Activated naive CD8-positive, alpha-beta T cell treated with anti-CD3 and anti-CD28 coated beads, Interleukin-2, amount 10 ng/mL, durations not matched to agents 7 days and 5 days (primary cell): ENCODE measurements around the gene SHC4. TPM values are rescaled to one million over a fixed set of nuclear protein-coding genes. Genes with fewer than 3 reads are reported as not detected.

Experiments used
- ATAC-seq: fragments of 150-1000 bp; cut with Tn5 transposase; one replicate; pipeline ENCODE4 v1.10.0; 2021; ENCODE audit warnings: low read depth, moderate library complexity
- POLR2A ChIA-PET: fragments of 350-600 bp; sonication (Branson Sonifier 250); formaldehyde crosslinking; loops from one replicate; lab custom pipeline; 2021; ENCODE audit warnings: antibody characterized with exemption; lab: Charles Lee
- DNase-seq: peaks from one replicate; pipeline ENCODE4 v3.0.0; 2021
- H3K27ac Mint-ChIP-seq: one replicate; pipeline ENCODE4 v1.8.0; 2022; ENCODE audit warnings: mild to moderate bottlenecking, mixed read lengths
- H3K27me3 Mint-ChIP-seq: one replicate; pipeline ENCODE4 v1.8.0; 2022; ENCODE audit warnings: mild to moderate bottlenecking, moderate library complexity, mixed read lengths
- H3K36me3 Mint-ChIP-seq: one replicate; pipeline ENCODE4 v1.8.0; 2021; ENCODE audit warnings: mild to moderate bottlenecking, mixed read lengths
- H3K4me1 Mint-ChIP-seq: one replicate; pipeline ENCODE4 v1.8.0; 2021; ENCODE audit warnings: mixed read lengths
- H3K4me3 Mint-ChIP-seq: one replicate; pipeline ENCODE4 v1.8.0; 2022; ENCODE audit warnings: mild to moderate bottlenecking, moderate library complexity, mixed read lengths
- H3K9me3 Mint-ChIP-seq: one replicate; pipeline ENCODE4 v1.8.0; 2021; ENCODE audit warnings: mixed read lengths
- total RNA-seq, 2 experiments: library from RNA; stranded (reverse); gene quantifications; one replicate each; pipeline ENCODE4 v1.2.3, GENCODE V29; 2021

SHC4 gene
- total RNA-seq, 2 experiments from 2014 or later, result 0.23 to 0.47 TPM

- ATAC-seq (no peak), DNase-seq (no peak)
- no peaks in the 10 kb centered on the region for H3K27me3 Mint-ChIP-seq
- H3K9me3 Mint-ChIP-seq, result no peaks in the 10 kb centered on the region
- H3K4me1 Mint-ChIP-seq, result no peaks in the 10 kb centered on the region
- no peak overlapping the region for H3K27ac Mint-ChIP-seq
- no peak overlapping the region for H3K4me3 Mint-ChIP-seq
- POLR2A ChIA-PET, result no interaction called here
- no peaks in the 10 kb centered on the region for H3K36me3 Mint-ChIP-seq
These were observed 59.0 kb downstream of the SHC4 start for GRCh38 chr15:48904758-48905157.

- H3K36me3 Mint-ChIP-seq, result no peaks in the 10 kb centered on the region
- no peak overlapping the region for H3K4me3 Mint-ChIP-seq
- H3K27me3 Mint-ChIP-seq, result peaks cover 14% of the 10 kb centered on the region
- peaks cover 5% of the 10 kb centered on the region for H3K4me1 Mint-ChIP-seq
- POLR2A ChIA-PET, result no interaction called here
- no peaks in the 10 kb centered on the region for H3K9me3 Mint-ChIP-seq
- H3K27ac Mint-ChIP-seq, result no peak overlapping the region
- DNase-seq (no peak), ATAC-seq (no peak)
These were observed 63.9 kb downstream of the SHC4 start for GRCh38 chr15:48899793-48900192.

GRCh38 chr15:48898446-48898845 is 65.3 kb downstream of the SHC4 start:
- peaks cover 20% of the 10 kb centered on the region for H3K27me3 Mint-ChIP-seq
- peaks cover 5% of the 10 kb centered on the region for H3K4me1 Mint-ChIP-seq
- POLR2A ChIA-PET, result no interaction called here
- no peak overlapping the region for H3K27ac Mint-ChIP-seq
- H3K4me3 Mint-ChIP-seq, result peak overlapping the region; percentile 3
- H3K36me3 Mint-ChIP-seq, result no peaks in the 10 kb centered on the region
- ATAC-seq (no peak), DNase-seq (no peak)
- H3K9me3 Mint-ChIP-seq, result no peaks in the 10 kb centered on the region

- DNase-seq, result no peak
- Mint-ChIP-seq H3K4me3 (peak overlapping the region; percentile 3), H3K4me1 (peaks cover 5% of the 10 kb centered on the region), H3K27me3 (peaks cover 24% of the 10 kb centered on the region), H3K27ac (no peak overlapping the region), H3K9me3 (no peaks in the 10 kb centered on the region), H3K36me3 (no peaks in the 10 kb centered on the region)
- POLR2A ChIA-PET, result no interaction called here
- no peak for ATAC-seq
These were observed 65.7 kb downstream of the SHC4 start for GRCh38 chr15:48898032-48898431.

GRCh38 chr15:48896869-48897814 is 66.6 kb downstream of the SHC4 start:
- peaks cover 5% of the 10 kb centered on the region for H3K4me1 Mint-ChIP-seq
- no peak for DNase-seq
- no peak for ATAC-seq
- H3K27me3 Mint-ChIP-seq, result peaks cover 29% of the 10 kb centered on the region
- no peaks in the 10 kb centered on the region for H3K36me3 Mint-ChIP-seq
- H3K9me3 Mint-ChIP-seq, result no peaks in the 10 kb centered on the region
- POLR2A ChIA-PET, result no interaction called here
- H3K27ac Mint-ChIP-seq, result no peak overlapping the region
- no peak overlapping the region for H3K4me3 Mint-ChIP-seq

- H3K4me3 Mint-ChIP-seq, result no peak overlapping the region
- no peak overlapping the region for H3K27ac Mint-ChIP-seq
- no peak for DNase-seq
- no peak for ATAC-seq
- POLR2A ChIA-PET, result no interaction called here
- peaks cover 4% of the 10 kb centered on the region for H3K4me1 Mint-ChIP-seq
- H3K36me3 Mint-ChIP-seq, result no peaks in the 10 kb centered on the region
- H3K27me3 Mint-ChIP-seq, result peaks cover 33% of the 10 kb centered on the region
- no peaks in the 10 kb centered on the region for H3K9me3 Mint-ChIP-seq
These were observed 70.4 kb downstream of the SHC4 start for GRCh38 chr15:48893311-48893710.

GRCh38 chr15:48891232-48891765 is 72.4 kb downstream of the SHC4 start:
- POLR2A ChIA-PET, result interaction anchor here (1.1 kb wide), 1 partner anchor 14 kb away, joined by 3 read pairs; the partner anchor contains the start of gene EID1
- peaks cover 8% of the 10 kb centered on the region for H3K4me1 Mint-ChIP-seq
- no peaks in the 10 kb centered on the region for H3K9me3 Mint-ChIP-seq
- ATAC-seq (no peak), DNase-seq (no peak)
- H3K27ac Mint-ChIP-seq, result no peak overlapping the region
- H3K27me3 Mint-ChIP-seq, result peaks cover 19% of the 10 kb centered on the region
- H3K4me3 Mint-ChIP-seq, result no peak overlapping the region
- peaks cover 3% of the 10 kb centered on the region for H3K36me3 Mint-ChIP-seq

- ATAC-seq (no peak), DNase-seq (no peak)
- POLR2A ChIA-PET, result no interaction called here
These were observed 73.2 kb downstream of the SHC4 start for GRCh38 chr15:48890375-48890972.

GRCh38 chr15:48889925-48890324 is 73.8 kb downstream of the SHC4 start:
- H3K4me1 Mint-ChIP-seq, result peaks cover 8% of the 10 kb centered on the region
- H3K36me3 Mint-ChIP-seq, result peaks cover 3% of the 10 kb centered on the region
- POLR2A ChIA-PET, result interaction anchor here (1.4 kb wide), 1 partner anchor 12 kb away, joined by 6 read pairs; the partner anchor contains the start of gene EID1
- H3K27me3 Mint-ChIP-seq, result peaks cover 26% of the 10 kb centered on the region
- H3K9me3 Mint-ChIP-seq, result no peaks in the 10 kb centered on the region
- H3K4me3 Mint-ChIP-seq, result no peak overlapping the region
- H3K27ac Mint-ChIP-seq, result no peak overlapping the region
- ATAC-seq (no peak), DNase-seq (no peak)

More at GRCh38 chr15:48890375-48890972, 73.2 kb downstream of the SHC4 start:
- no peak overlapping the region for H3K27ac Mint-ChIP-seq
- H3K36me3 Mint-ChIP-seq, result peaks cover 3% of the 10 kb centered on the region
- peaks cover 8% of the 10 kb centered on the region for H3K4me1 Mint-ChIP-seq
- peaks cover 24% of the 10 kb centered on the region for H3K27me3 Mint-ChIP-seq
- no peak overlapping the region for H3K4me3 Mint-ChIP-seq
- H3K9me3 Mint-ChIP-seq, result no peaks in the 10 kb centered on the region

GRCh38 chr15:48888836-48889235 is 74.9 kb downstream of the SHC4 start:
- Mint-ChIP-seq H3K4me3 (no peak overlapping the region), H3K36me3 (peaks cover 3% of the 10 kb centered on the region), H3K27me3 (peaks cover 27% of the 10 kb centered on the region), H3K4me1 (peaks cover 8% of the 10 kb centered on the region), H3K9me3 (no peaks in the 10 kb centered on the region), H3K27ac (no peak overlapping the region)
- POLR2A ChIA-PET, result interaction anchor here (1.4 kb wide), 1 partner anchor 11 kb away, joined by 6 read pairs; the partner anchor contains the start of gene EID1
- DNase-seq, result no peak
- ATAC-seq, result no peak

GRCh38 chr15:48888191-48888590 is 75.5 kb downstream of the SHC4 start:
- DNase-seq, result no peak
- POLR2A ChIA-PET, result interaction anchor here (1.4 kb wide), 1 partner anchor 10 kb away, joined by 6 read pairs; the partner anchor contains the start of gene EID1
- H3K9me3 Mint-ChIP-seq, result no peaks in the 10 kb centered on the region
- peak overlapping the region; percentile 4 for H3K27ac Mint-ChIP-seq
- H3K4me3 Mint-ChIP-seq, result no peak overlapping the region
- H3K4me1 Mint-ChIP-seq, result peaks cover 8% of the 10 kb centered on the region
- peaks cover 21% of the 10 kb centered on the region for H3K27me3 Mint-ChIP-seq
- H3K36me3 Mint-ChIP-seq, result peaks cover 3% of the 10 kb centered on the region
- ATAC-seq, result no peak

- H3K4me1 Mint-ChIP-seq, result peaks cover 8% of the 10 kb centered on the region
- H3K27me3 Mint-ChIP-seq, result peaks cover 14% of the 10 kb centered on the region
- DNase-seq (no peak), ATAC-seq (no peak)
- peaks cover 3% of the 10 kb centered on the region for H3K36me3 Mint-ChIP-seq
- H3K9me3 Mint-ChIP-seq, result no peaks in the 10 kb centered on the region
- H3K4me3 Mint-ChIP-seq, result no peak overlapping the region
- H3K27ac Mint-ChIP-seq, result no peak overlapping the region
- POLR2A ChIA-PET, result no interaction called here
These were observed 76.6 kb downstream of the SHC4 start for GRCh38 chr15:48887144-48887543.

GRCh38 chr15:48883699-48884098 is 80.0 kb downstream of the SHC4 start:
- peaks cover 11% of the 10 kb centered on the region for H3K27me3 Mint-ChIP-seq
- no peak overlapping the region for H3K27ac Mint-ChIP-seq
- H3K4me3 Mint-ChIP-seq, result no peak overlapping the region
- no peak for ATAC-seq
- no peak for DNase-seq
- no peaks in the 10 kb centered on the region for H3K9me3 Mint-ChIP-seq
- H3K36me3 Mint-ChIP-seq, result peaks cover 12% of the 10 kb centered on the region
- peaks cover 16% of the 10 kb centered on the region for H3K4me1 Mint-ChIP-seq
- POLR2A ChIA-PET, result no interaction called here
